LNCaP clone FGC (cell line): ENCODE results near the gene MT1G.

Experiments
- DNase-seq: peaks from one replicate; pipeline ENCODE4 v3.0.0-alpha.2; 2011; ENCODE audit warnings: low read depth
- H3K4me3 ChIP-seq: 2 replicates; pipeline ENCODE4 v1.5.1; 2011; ENCODE audit warnings: mild to moderate bottlenecking, low read depth, low read length, control low read depth
- TF ChIP-seq, protein P1 (sequence below): IDR thresholded peaks from 2 replicates; pipeline ENCODE4 v1.5.1; 2012; ENCODE audit warnings: mild to moderate bottlenecking; ENCODE audit not compliant: control insufficient read depth, insufficient read depth; ENCODE audit errors: extremely low read depth

Gene MT1G

GRCh38 chr16:56709443-56710040 lies 41.7 kb upstream of the MT1G start:
- no peak overlapping the region for H3K4me3 ChIP-seq
- no peak for DNase-seq
- TF ChIP-seq, protein P1, sequence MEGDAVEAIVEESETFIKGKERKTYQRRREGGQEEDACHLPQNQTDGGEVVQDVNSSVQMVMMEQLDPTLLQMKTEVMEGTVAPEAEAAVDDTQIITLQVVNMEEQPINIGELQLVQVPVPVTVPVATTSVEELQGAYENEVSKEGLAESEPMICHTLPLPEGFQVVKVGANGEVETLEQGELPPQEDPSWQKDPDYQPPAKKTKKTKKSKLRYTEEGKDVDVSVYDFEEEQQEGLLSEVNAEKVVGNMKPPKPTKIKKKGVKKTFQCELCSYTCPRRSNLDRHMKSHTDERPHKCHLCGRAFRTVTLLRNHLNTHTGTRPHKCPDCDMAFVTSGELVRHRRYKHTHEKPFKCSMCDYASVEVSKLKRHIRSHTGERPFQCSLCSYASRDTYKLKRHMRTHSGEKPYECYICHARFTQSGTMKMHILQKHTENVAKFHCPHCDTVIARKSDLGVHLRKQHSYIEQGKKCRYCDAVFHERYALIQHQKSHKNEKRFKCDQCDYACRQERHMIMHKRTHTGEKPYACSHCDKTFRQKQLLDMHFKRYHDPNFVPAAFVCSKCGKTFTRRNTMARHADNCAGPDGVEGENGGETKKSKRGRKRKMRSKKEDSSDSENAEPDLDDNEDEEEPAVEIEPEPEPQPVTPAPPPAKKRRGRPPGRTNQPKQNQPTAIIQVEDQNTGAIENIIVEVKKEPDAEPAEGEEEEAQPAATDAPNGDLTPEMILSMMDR = no peak

DNA sequence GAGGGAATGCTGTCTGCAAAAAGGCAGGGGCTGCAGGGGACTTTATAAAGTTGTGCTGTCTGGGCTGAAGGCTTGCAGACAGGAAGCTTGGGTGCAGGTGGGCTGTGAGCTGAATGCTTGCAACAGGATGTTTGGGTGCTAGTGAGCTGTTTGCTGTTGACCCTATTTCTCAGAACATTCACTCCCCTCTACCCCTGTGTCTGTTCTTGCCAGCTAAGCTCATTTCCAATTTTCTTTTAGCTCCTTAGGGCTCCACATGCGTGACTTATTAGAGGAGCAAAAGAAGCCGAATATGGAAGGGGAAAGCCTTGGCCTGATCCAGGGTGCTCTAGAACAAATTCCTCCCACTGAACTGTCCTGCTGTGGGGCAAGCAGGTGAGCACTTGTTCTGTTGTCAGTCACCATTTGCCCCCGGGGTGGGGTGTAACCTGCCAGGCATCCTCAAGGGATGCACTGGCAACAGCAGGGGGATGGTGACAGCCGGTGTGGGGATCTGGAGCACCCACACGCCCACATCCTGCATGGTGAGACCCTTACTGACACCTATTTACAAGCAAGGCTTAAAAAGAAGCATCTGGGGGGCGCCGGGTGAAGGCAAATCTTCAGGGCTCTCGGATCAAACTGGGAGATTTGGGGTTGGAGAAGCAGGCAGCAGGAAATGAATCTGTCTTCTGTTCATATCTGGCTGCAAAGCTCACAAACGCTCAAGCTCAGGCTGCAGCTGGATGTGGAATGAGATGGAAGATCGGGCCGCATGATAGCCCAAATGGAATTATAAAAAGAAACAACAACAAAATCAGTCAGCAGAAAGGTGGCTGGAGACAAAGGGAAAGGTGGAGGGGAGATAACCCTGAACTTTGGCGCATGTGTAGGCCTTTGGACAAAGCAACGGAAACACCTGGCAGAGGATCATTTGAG lies 40.9 kb upstream of the MT1G start:
- no peak for DNase-seq
- TF ChIP-seq, protein P1 = no peak
- H3K4me3 ChIP-seq = no peak overlapping the region

- no peak overlapping the region for H3K4me3 ChIP-seq
- TF ChIP-seq, protein P1 = no peak
- no peak for DNase-seq
Measured at GRCh38 chr16:56702836-56703235, 35.0 kb upstream of the MT1G start.

- H3K4me3 ChIP-seq = no peak overlapping the region
- no peak for DNase-seq
- TF ChIP-seq, protein P1 = no peak
Measured at GRCh38 chr16:56701534-56701933, 33.7 kb upstream of the MT1G start.

- DNase-seq = no peak
- H3K4me3 ChIP-seq = no peak overlapping the region
- TF ChIP-seq, protein P1 = no peak
Measured at GRCh38 chr16:56700631-56701030, 32.8 kb upstream of the MT1G start.

- H3K4me3 ChIP-seq = no peak overlapping the region
- TF ChIP-seq, protein P1 = no peak
- DNase-seq = no peak
Measured at GRCh38 chr16:56700195-56700594, 32.3 kb upstream of the MT1G start.
